K562 (cell line): ENCODE measurements around the gene IRX6. TPM values are rescaled to one million over a fixed set of nuclear protein-coding genes. Genes with fewer than 3 reads are reported as not detected.

Experiments used
- ATAC-seq: fragments of 200-7000 bp; cut with Tn5 transposase; 3 replicates; pipeline ENCODE4 v1.9.1; 2020; ENCODE audit warnings: moderate library complexity
- BruUV-seq: library from RNA; stranded (reverse); fragments of 400-500 nt; replicated peaks from 2 replicates; lab custom pipeline; 2021; lab: Mats Ljungman, UMichigan
- CTCF ChIA-PET: fragments of 300-600 bp; formaldehyde crosslinking; extraction: SDS; loops from one replicate; lab custom pipeline; 2021; ENCODE audit warnings: low intra/inter-chr PET ratio; lab: Yijun Ruan, JAX
- POLR2A ChIA-PET: fragments of 300-600, 350-650 bp; sonication (Branson Sonifier 250); formaldehyde crosslinking; extraction: SDS; loops from one replicate; lab custom pipeline; 2021; ENCODE audit warnings: antibody characterized with exemption, inconsistent platforms; lab: Yijun Ruan, JAX
- DNase-seq, 4 experiments: peaks; one replicate each; pipeline versions ENCODE4 v3.0.0 to v3.0.0-alpha.2; 2011 to 2018; ENCODE audit warnings: low spot score in 3 of 4, mixed read lengths in 3 of 4; ENCODE audit errors: extremely low read depth in 1 of 4
- FAIRE-seq: peaks from 2 replicates; lab custom pipeline; 2011; peaks lifted over from hg19 to GRCh38; lab: Jason Lieb, UNC
- H2AFZ ChIP-seq: 2 replicates; pipeline ENCODE4 v1.6.0; 2011; ENCODE audit warnings: low read depth, low read length, control low read depth, inconsistent platforms
- H3K27ac ChIP-seq: fragments of 200-600 bp; 3 replicates; pipeline ENCODE4 v1.8.0; 2011; ENCODE audit warnings: low read depth, mild to moderate bottlenecking, control low read depth, inconsistent platforms, low read length, moderate library complexity, mixed read lengths; ENCODE audit errors: extremely low read depth
- H3K27me3 ChIP-seq, 2 experiments: fragments of 300-600 bp in 1 of 2; 2 replicates in 1 of 2; 3 replicates in 1 of 2; pipeline versions ENCODE4 v1.6.0 to v1.8.0; 2011; ENCODE audit warnings: inconsistent platforms in 2 of 2, low read length in 2 of 2, mild to moderate bottlenecking in 1 of 2, mixed read lengths in 1 of 2, moderate library complexity in 1 of 2; ENCODE audit not compliant: control insufficient read depth in 2 of 2, insufficient read depth in 2 of 2
- H3K36me3 ChIP-seq: fragments of 300-600 bp; 3 replicates; pipeline ENCODE4 v1.8.0; 2011; ENCODE audit warnings: mild to moderate bottlenecking, low read length, inconsistent platforms; ENCODE audit not compliant: control insufficient read depth, insufficient read depth
- H3K4me1 ChIP-seq, 2 experiments: fragments of 200-600 bp in 1 of 2; replicated peaks in 1 of 2; 2 replicates in 1 of 2; 3 replicates in 1 of 2; pipeline versions ENCODE4 v1.5.1 to v1.8.0; 2011; ENCODE audit warnings: inconsistent platforms in 2 of 2, low read length in 2 of 2, mild to moderate bottlenecking in 1 of 2, mixed read lengths in 1 of 2, moderate library complexity in 1 of 2; ENCODE audit not compliant: control insufficient read depth in 2 of 2, insufficient read depth in 2 of 2
- H3K4me2 ChIP-seq: 2 replicates; pipeline ENCODE4 v1.6.1; 2011; ENCODE audit warnings: low read length, control low read depth, inconsistent platforms, mixed read lengths; ENCODE audit not compliant: insufficient read depth
- H3K4me3 ChIP-seq: fragments of 200-600 bp; sonication (generic), shearing (Covaris generic); 2 replicates; pipeline ENCODE4 v1.5.1; 2016; ENCODE audit warnings: control low read depth, inconsistent platforms
- H3K79me2 ChIP-seq: fragments of 200-600 bp; 3 replicates; pipeline ENCODE4 v1.8.0; 2011; ENCODE audit warnings: low read length, inconsistent platforms; ENCODE audit not compliant: control insufficient read depth, insufficient read depth
- H3K9ac ChIP-seq, 2 experiments: 2 replicates each; pipeline versions ENCODE4 v1.6.0 to v1.6.1; 2011; ENCODE audit warnings: low read depth in 2 of 2, low read length in 2 of 2, control low read depth in 1 of 2, inconsistent platforms in 1 of 2, mild to moderate bottlenecking in 1 of 2, mixed read lengths in 1 of 2; ENCODE audit not compliant: insufficient read depth in 1 of 2
- H3K9me1 ChIP-seq: one replicate; pipeline ENCODE4 v1.6.0; 2011; ENCODE audit warnings: inconsistent platforms, mild to moderate bottlenecking, low read length, moderate library complexity; ENCODE audit not compliant: control insufficient read depth, insufficient read depth
- H3K9me3 ChIP-seq: replicated peaks from 2 replicates; pipeline ENCODE4 v1.5.1; 2011; ENCODE audit warnings: low read depth, low read length, inconsistent platforms; ENCODE audit not compliant: control insufficient read depth, insufficient read depth
- H4K20me1 ChIP-seq: replicated peaks from 2 replicates; pipeline ENCODE4 v1.6.1; 2011; ENCODE audit warnings: low read length, inconsistent platforms, mixed read lengths; ENCODE audit not compliant: control insufficient read depth, insufficient read depth
- DDX20 ChIP-seq: fragments of 450-650 bp; IDR thresholded peaks from 2 replicates; pipeline ENCODE4 v1.6.1; 2016; ENCODE audit warnings: missing genetic modification characterization, low read depth, mild to moderate bottlenecking, missing compliant biosample characterization, moderate library complexity
- MBD2 ChIP-seq: sonication (generic); IDR thresholded peaks from 2 replicates; pipeline ENCODE4 v1.6.1; 2016; ENCODE audit warnings: low read depth, borderline replicate concordance
- ZBTB1 ChIP-seq: sonication (generic); formaldehyde crosslinking; IDR thresholded peaks from 2 replicates; pipeline ENCODE4 v1.8.1; 2023; ENCODE audit warnings: missing genetic modification reagents, low read depth, mild to moderate bottlenecking, borderline replicate concordance
- ZNF277 ChIP-seq: fragments of 250-450 bp; sonication (Bioruptor Pico); IDR thresholded peaks from 2 replicates; pipeline ENCODE4 v1.8.0; 2022; ENCODE audit warnings: inconsistent platforms, mild to moderate bottlenecking, moderate library complexity, borderline replicate concordance
- WGBS: fragments of 100-300 bp; shearing (Covaris generic); methylation state at CpG from one replicate; pipeline ENCODE4 v1.1.6; 2016; ENCODE audit warnings: low coverage, mixed read lengths; ENCODE audit not compliant: insufficient coverage; ENCODE audit errors: missing lambda C conversion rate; 5-methylcytosine and 5-hydroxymethylcytosine counted together
- in situ Hi-C: fragments of 300-500 bp; cut with MboI; formaldehyde crosslinking; loops from 4 replicates; pipeline ENCODE4 v1.15.0; 2018; ENCODE audit warnings: inconsistent platforms, mixed read lengths
- intact Hi-C: fragments of 100-400 bp; cut with micrococcal nuclease; formaldehyde crosslinking; loops from 2 replicates; pipeline ENCODE4 v1.14.2; 2022
- polyA plus RNA-seq, 8 experiments: library from polyadenylated mRNA; depleted of rRNA in 4 of 8; stranded (reverse) in 5 of 8; unstranded in 3 of 8; fragments of >200 nt; fragmentation: Nextera tagmentation in 2 of 8; fragmentation: Illumina TruSeq in 1 of 8; extraction: Ambion mirVana in 2 of 8; extraction: Trizol in 1 of 8; gene quantifications; 2 replicates each; pipeline versions ENCODE4 v1.2.1 to v1.2.3, GENCODE V29; 2011 to 2014; ENCODE audit warnings: inconsistent platforms in 1 of 8, missing spikeins in 1 of 8
- total RNA-seq, 7 experiments: library from RNA; depleted of rRNA in 6 of 7; stranded (reverse); fragments of >200 nt in 6 of 7; fragmentation: Illumina TruSeq in 2 of 7; extraction: Trizol in 2 of 7; gene quantifications; 2 replicates each; pipeline versions ENCODE4 v1.2.1 to v1.2.3, GENCODE V29; 2011 to 2021; ENCODE audit warnings: low replicate concordance in 1 of 7
- TF ChIP-seq, protein P1 (sequence below), 2 experiments: fragments of 450-650 bp in 1 of 2; sonication (generic) in 1 of 2; formaldehyde crosslinking in 1 of 2; IDR thresholded peaks; 2 replicates each; pipeline versions ENCODE4 v1.7.1 to v1.9.0; 2016 to 2022; ENCODE audit warnings: inconsistent platforms in 1 of 2, mild to moderate bottlenecking in 1 of 2, missing genetic modification reagents in 1 of 2
- TF ChIP-seq, protein P2 (sequence below): fragments of 450-650 bp; IDR thresholded peaks from one replicate; pipeline ENCODE4 v1.6.1; 2018; ENCODE audit warnings: mild to moderate bottlenecking, moderate library complexity; ENCODE audit not compliant: partially characterized antibody

The IRX6 gene
- total and polyA plus RNA-seq, 9 of the 15 experiments (the other 6 are each of a cell fraction or from before 2014, with no cell fraction given) = 0.07 to 0.29 (median 0.14) TPM; not detected in 4

GRCh38 chr16:55289353-55289752 is 34.6 kb upstream of the IRX6 start:
- CTCF ChIA-PET = no interaction called here
- DNase-seq (no peak), FAIRE-seq (no peak), ATAC-seq (no peak)
- H3K4me2 ChIP-seq = no peak overlapping the region
- no peaks in the 10 kb centered on the region for H3K4me1 ChIP-seq
- intact Hi-C loops = no loop called here
- no peaks in the 10 kb centered on the region for H3K9me3 ChIP-seq
- BruUV-seq = no TSS peak
- H3K27ac ChIP-seq = no peak overlapping the region
- H3K4me3 ChIP-seq = no peak overlapping the region
- H4K20me1 ChIP-seq = no peaks in the 10 kb centered on the region
- no peaks in the 10 kb centered on the region for H3K36me3 ChIP-seq
- POLR2A ChIA-PET = no interaction called here
- no peaks in the 10 kb centered on the region for H3K27me3 ChIP-seq
- no peak overlapping the region for H3K9ac ChIP-seq
- 0% methylated on average over 2 of the region's 2 CpGs for whole genome bisulfite sequencing
- no peaks in the 10 kb centered on the region for H3K9me1 ChIP-seq
- H3K79me2 ChIP-seq = no peaks in the 10 kb centered on the region
- H2AFZ ChIP-seq = no peak overlapping the region
- in situ Hi-C loops = no loop called here
- TF ChIP-seq DDX20 (tag) (no peak), MBD2 (no peak), ZBTB1 (CRISPR knock-in tag) (no peak), ZNF277 (CRISPR knock-in tag) (no peak)
- TF ChIP-seq, protein P1, sequence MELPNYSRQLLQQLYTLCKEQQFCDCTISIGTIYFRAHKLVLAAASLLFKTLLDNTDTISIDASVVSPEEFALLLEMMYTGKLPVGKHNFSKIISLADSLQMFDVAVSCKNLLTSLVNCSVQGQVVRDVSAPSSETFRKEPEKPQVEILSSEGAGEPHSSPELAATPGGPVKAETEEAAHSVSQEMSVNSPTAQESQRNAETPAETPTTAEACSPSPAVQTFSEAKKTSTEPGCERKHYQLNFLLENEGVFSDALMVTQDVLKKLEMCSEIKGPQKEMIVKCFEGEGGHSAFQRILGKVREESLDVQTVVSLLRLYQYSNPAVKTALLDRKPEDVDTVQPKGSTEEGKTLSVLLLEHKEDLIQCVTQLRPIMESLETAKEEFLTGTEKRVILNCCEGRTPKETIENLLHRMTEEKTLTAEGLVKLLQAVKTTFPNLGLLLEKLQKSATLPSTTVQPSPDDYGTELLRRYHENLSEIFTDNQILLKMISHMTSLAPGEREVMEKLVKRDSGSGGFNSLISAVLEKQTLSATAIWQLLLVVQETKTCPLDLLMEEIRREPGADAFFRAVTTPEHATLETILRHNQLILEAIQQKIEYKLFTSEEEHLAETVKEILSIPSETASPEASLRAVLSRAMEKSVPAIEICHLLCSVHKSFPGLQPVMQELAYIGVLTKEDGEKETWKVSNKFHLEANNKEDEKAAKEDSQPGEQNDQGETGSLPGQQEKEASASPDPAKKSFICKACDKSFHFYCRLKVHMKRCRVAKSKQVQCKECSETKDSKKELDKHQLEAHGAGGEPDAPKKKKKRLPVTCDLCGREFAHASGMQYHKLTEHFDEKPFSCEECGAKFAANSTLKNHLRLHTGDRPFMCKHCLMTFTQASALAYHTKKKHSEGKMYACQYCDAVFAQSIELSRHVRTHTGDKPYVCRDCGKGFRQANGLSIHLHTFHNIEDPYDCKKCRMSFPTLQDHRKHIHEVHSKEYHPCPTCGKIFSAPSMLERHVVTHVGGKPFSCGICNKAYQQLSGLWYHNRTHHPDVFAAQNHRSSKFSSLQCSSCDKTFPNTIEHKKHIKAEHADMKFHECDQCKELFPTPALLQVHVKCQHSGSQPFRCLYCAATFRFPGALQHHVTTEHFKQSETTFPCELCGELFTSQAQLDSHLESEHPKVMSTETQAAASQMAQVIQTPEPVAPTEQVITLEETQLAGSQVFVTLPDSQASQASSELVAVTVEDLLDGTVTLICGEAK (IDR thresholded peaks at IDR 0.05) = no peak
- TF ChIP-seq, protein P1 (CRISPR knock-in tag; IDR thresholded peaks at IDR 0.05) = no peak
- TF ChIP-seq, protein P2, sequence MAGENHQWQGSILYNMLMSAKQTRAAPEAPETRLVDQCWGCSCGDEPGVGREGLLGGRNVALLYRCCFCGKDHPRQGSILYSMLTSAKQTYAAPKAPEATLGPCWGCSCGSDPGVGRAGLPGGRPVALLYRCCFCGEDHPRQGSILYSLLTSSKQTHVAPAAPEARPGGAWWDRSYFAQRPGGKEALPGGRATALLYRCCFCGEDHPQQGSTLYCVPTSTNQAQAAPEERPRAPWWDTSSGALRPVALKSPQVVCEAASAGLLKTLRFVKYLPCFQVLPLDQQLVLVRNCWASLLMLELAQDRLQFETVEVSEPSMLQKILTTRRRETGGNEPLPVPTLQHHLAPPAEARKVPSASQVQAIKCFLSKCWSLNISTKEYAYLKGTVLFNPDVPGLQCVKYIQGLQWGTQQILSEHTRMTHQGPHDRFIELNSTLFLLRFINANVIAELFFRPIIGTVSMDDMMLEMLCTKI = no peak
